B cell (primary cell): Measurements from ENCODE around the gene DEDD2. TPM values are rescaled to one million over a fixed set of nuclear protein-coding genes. Genes with fewer than 3 reads are reported as not detected.
A peak's percentile ranks its signal among the peaks of the same experiment; 100 is the strongest.

Experiments used
- ATAC-seq: fragments of 200-7000 bp; cut with Tn5 transposase; one replicate; pipeline ENCODE4 v1.10.0; 2021; ENCODE audit warnings: low read depth, mild to moderate bottlenecking, moderate number of reproducible peaks, moderate library complexity
- CTCF ChIA-PET: fragments of 350-600 bp; sonication (Branson Sonifier 250); formaldehyde crosslinking; loops from one replicate; lab custom pipeline; 2021; ENCODE audit warnings: antibody characterized with exemption, inconsistent platforms; lab: Charles Lee
- POLR2A ChIA-PET: fragments of 350-600 bp; sonication (Branson Sonifier 250); formaldehyde crosslinking; loops from one replicate; lab custom pipeline; 2021; ENCODE audit warnings: antibody characterized with exemption; lab: Charles Lee
- DNase-seq: peaks from one replicate; pipeline ENCODE4 v3.0.0; 2013
- H2AFZ ChIP-seq: 2 replicates; pipeline ENCODE4 v1.6.1; 2012; ENCODE audit warnings: mild to moderate bottlenecking, low read depth, low read length; ENCODE audit not compliant: insufficient read depth, poor library complexity, severe bottlenecking
- H3K27ac ChIP-seq, 2 donors: 1 replicate in 1 of 2; 2 replicates in 1 of 2; pipeline ENCODE4 v1.5.1; 2012 to 2013; ENCODE audit warnings: low read length in 2 of 2, mild to moderate bottlenecking in 2 of 2, moderate library complexity in 1 of 2
- H3K27me3 ChIP-seq, 4 experiments: fragments of 200-600 bp in 1 of 4; sonication (generic) in 1 of 4; replicated peaks in 1 of 4; 1 replicate in 2 of 4; 2 replicates in 2 of 4; pipeline versions ENCODE4 v1.6.1 to v1.7.0; 2013 to 2016; ENCODE audit warnings: low read length in 3 of 4, mild to moderate bottlenecking in 2 of 4, mixed read lengths in 1 of 4, moderate library complexity in 1 of 4; ENCODE audit not compliant: insufficient read depth in 4 of 4, control insufficient read depth in 3 of 4; ENCODE audit errors: control extremely low read depth in 1 of 4
- H3K36me3 ChIP-seq, 2 experiments: replicated peaks in 1 of 2; 1 replicate in 1 of 2; 2 replicates in 1 of 2; pipeline versions ENCODE4 v1.6.1 to v1.7.1; 2013; ENCODE audit warnings: low read length in 1 of 2; ENCODE audit not compliant: insufficient read depth in 2 of 2, control insufficient read depth in 1 of 2; ENCODE audit errors: control extremely low read depth in 1 of 2, extremely low read depth in 1 of 2
- H3K4me1 ChIP-seq, 2 donors: fragments of 200-600 bp in 1 of 2; sonication (generic) in 1 of 2; 1 replicate in 1 of 2; 2 replicates in 1 of 2; pipeline versions ENCODE4 v1.5.1 to v1.6.1; 2013 to 2017; ENCODE audit warnings: low read length in 2 of 2; ENCODE audit not compliant: control insufficient read depth in 2 of 2, insufficient read depth in 2 of 2
- H3K4me2 ChIP-seq: replicated peaks from 2 replicates; pipeline ENCODE3; 2012; ENCODE audit warnings: mild to moderate bottlenecking, low read depth, low read length; ENCODE audit not compliant: poor library complexity, severe bottlenecking
- H3K4me3 ChIP-seq, 5 experiments: fragments of 200-600 bp in 1 of 5; sonication (generic) in 1 of 5; 1 replicate in 3 of 5; 2 replicates in 2 of 5; pipeline versions ENCODE4 v1.5.1 to v1.7.0; 2011 to 2016; ENCODE audit warnings: low read length in 4 of 5, mild to moderate bottlenecking in 4 of 5, low read depth in 2 of 5, control low read depth in 1 of 5, moderate library complexity in 1 of 5; ENCODE audit not compliant: insufficient read depth in 1 of 5; ENCODE audit errors: control extremely low read depth in 1 of 5, extremely low read depth in 1 of 5
- H3K79me2 ChIP-seq: fragments of 200-600 bp; sonication (generic); one replicate; pipeline ENCODE4 v1.6.0; 2016; ENCODE audit warnings: low read length; ENCODE audit not compliant: control insufficient read depth, insufficient read depth
- H3K9ac ChIP-seq: fragments of 200-600 bp; sonication (generic); 2 replicates; pipeline ENCODE4 v1.6.1; 2017; ENCODE audit warnings: mild to moderate bottlenecking, low read length, moderate library complexity
- H3K9me3 ChIP-seq, 3 donors: one replicate each; pipeline versions ENCODE4 v1.6.1 to v1.7.1; 2013; ENCODE audit warnings: low read length in 2 of 3; ENCODE audit not compliant: control insufficient read depth in 2 of 3, insufficient read depth in 1 of 3; ENCODE audit errors: control extremely low read depth in 1 of 3
- H4K20me1 ChIP-seq: 2 replicates; pipeline ENCODE4 v1.6.0; 2012; ENCODE audit warnings: mild to moderate bottlenecking, low read length; ENCODE audit not compliant: insufficient read depth, control insufficient read depth, poor library complexity, severe bottlenecking
- H3K27ac Mint-ChIP-seq: one replicate; pipeline ENCODE4 v1.8.0; 2021; ENCODE audit warnings: mixed read lengths
- H3K27me3 Mint-ChIP-seq: one replicate; pipeline ENCODE4 v1.8.0; 2021; ENCODE audit warnings: mixed read lengths
- H3K4me1 Mint-ChIP-seq: one replicate; pipeline ENCODE4 v1.8.0; 2021; ENCODE audit warnings: mixed read lengths
- H3K4me3 Mint-ChIP-seq: one replicate; pipeline ENCODE4 v1.8.0; 2021; ENCODE audit warnings: mixed read lengths
- H3K9me3 Mint-ChIP-seq: one replicate; pipeline ENCODE4 v1.8.0; 2022; ENCODE audit warnings: mixed read lengths; ENCODE audit not compliant: insufficient read depth
- EZH2 ChIP-seq: IDR thresholded peaks from 2 replicates; pipeline ENCODE4 v1.6.1; 2012; ENCODE audit warnings: borderline replicate concordance, low read depth, mild to moderate bottlenecking, moderate library complexity, low read length; ENCODE audit not compliant: insufficient read depth, poor library complexity, severe bottlenecking
- WGBS: methylation state at CpG from one replicate; pipeline ENCODE4 v1.1.5; 2013; ENCODE audit warnings: missing lambda C conversion rate; ENCODE audit not compliant: insufficient coverage; 5-methylcytosine and 5-hydroxymethylcytosine counted together
- intact Hi-C: fragments of 100-400 bp; cut with micrococcal nuclease; formaldehyde crosslinking; loops from one replicate; pipeline ENCODE4 v1.10.0; 2022
- polyA plus RNA-seq: library from polyadenylated mRNA; depleted of rRNA; stranded (reverse); fragments of >200 nt; gene quantifications from 2 replicates; pipeline ENCODE4 v1.2.3, GENCODE V29; 2012
- total RNA-seq, 2 donors: library from RNA; stranded (reverse); fragments of 120-200 nt in 1 of 2; gene quantifications; 1 replicate in 1 of 2; 2 replicates in 1 of 2; pipeline versions ENCODE4 v1.2.3 to v1.2.4, GENCODE V29; 2013 to 2022
- TF ChIP-seq, protein P1 (sequence below): fragments of 200-600 bp; IDR thresholded peaks from one replicate; pipeline ENCODE4 v1.8.0; 2022; ENCODE audit warnings: antibody characterized with exemption, mild to moderate bottlenecking

Gene DEDD2
- total and polyA plus RNA-seq, 2 donors (not counting 1 experiment from before 2014, with no cell fraction given): 52.8 to 90.6 TPM

DNA sequence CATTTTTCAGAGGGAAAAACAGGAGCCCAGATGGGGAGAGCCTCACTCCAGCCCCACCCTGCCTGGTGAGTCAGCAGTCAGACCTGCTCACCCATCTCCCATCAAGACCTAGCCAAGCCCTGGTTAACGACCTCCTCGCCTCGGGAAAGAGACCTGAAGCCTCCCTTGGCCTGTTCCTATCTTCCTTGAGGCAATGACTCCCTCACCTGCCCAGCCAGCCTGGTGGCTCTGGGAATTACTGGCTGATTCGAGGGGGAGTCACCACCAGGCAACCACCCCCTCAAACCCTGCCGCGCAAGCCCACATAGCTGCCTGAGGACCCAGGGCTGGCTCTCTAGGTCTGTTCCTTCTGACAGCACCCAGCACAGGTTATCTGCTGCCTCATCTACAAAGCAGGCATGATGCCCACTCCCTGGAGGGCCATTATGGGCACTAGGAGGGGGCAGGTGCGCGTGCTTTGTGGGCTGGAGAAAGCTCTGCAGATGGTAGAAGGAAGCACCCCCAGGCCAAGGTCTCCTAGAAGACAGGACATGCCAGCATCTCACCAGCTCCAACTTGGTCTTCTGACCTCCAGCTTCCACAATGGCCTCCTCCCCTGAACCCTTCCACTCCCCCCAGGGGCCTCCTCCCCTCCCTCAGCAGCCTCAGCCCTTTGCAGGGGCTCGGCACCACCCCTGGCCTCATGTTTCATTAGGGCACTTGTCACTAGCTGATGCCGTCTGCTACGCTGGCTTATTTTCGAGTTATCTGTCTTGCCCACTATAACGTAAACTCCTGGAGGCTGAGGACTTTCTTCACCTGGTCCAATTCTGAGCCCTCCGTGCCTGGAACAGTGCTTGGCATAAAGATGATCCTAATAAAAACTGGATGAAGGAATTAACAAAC, 10.4 kb downstream of the DEDD2 start:
- Histone ChIP-seq H2AFZ (no peak overlapping the region), H3K4me3 (no peak overlapping the region), H3K27me3 (no peaks in the 10 kb centered on the region), H3K4me2 (no peak overlapping the region), H3K36me3 (peaks cover 0 to 85% of the 10 kb centered on the region in 2 experiments), H3K27ac (no peak overlapping the region), H3K9ac (no peak overlapping the region), H3K4me1 (peaks cover 22% of the 10 kb centered on the region in 2 donors), H3K9me3 (peaks cover 0 to 4% (median 0%) of the 10 kb centered on the region in 3 donors), H3K79me2 (peaks cover 93% of the 10 kb centered on the region), H4K20me1 (peaks cover 88% of the 10 kb centered on the region)
- ATAC-seq: no peak
- peak overlapping the region; percentile 46 for H3K27ac Mint-ChIP-seq
- no peaks in the 10 kb centered on the region for H3K9me3 Mint-ChIP-seq
- no peak for TF ChIP-seq EZH2
- TF ChIP-seq, protein P1, sequence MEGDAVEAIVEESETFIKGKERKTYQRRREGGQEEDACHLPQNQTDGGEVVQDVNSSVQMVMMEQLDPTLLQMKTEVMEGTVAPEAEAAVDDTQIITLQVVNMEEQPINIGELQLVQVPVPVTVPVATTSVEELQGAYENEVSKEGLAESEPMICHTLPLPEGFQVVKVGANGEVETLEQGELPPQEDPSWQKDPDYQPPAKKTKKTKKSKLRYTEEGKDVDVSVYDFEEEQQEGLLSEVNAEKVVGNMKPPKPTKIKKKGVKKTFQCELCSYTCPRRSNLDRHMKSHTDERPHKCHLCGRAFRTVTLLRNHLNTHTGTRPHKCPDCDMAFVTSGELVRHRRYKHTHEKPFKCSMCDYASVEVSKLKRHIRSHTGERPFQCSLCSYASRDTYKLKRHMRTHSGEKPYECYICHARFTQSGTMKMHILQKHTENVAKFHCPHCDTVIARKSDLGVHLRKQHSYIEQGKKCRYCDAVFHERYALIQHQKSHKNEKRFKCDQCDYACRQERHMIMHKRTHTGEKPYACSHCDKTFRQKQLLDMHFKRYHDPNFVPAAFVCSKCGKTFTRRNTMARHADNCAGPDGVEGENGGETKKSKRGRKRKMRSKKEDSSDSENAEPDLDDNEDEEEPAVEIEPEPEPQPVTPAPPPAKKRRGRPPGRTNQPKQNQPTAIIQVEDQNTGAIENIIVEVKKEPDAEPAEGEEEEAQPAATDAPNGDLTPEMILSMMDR: no peak
- ChIA-PET POLR2A (no interaction called here), CTCF (interaction anchor here (0.7 kb wide), 1 partner anchor 9 kb away, joined by 3 read pairs; no protein-coding TSS in a partner anchor)
- no peak for DNase-seq
- H3K27me3 Mint-ChIP-seq: no peaks in the 10 kb centered on the region
- intact Hi-C loops: no loop called here
- peaks cover 46% of the 10 kb centered on the region for H3K4me1 Mint-ChIP-seq
- no peak overlapping the region for H3K4me3 Mint-ChIP-seq
- whole genome bisulfite sequencing: 96% methylated on average over 10 of the region's 14 CpGs

DNA sequence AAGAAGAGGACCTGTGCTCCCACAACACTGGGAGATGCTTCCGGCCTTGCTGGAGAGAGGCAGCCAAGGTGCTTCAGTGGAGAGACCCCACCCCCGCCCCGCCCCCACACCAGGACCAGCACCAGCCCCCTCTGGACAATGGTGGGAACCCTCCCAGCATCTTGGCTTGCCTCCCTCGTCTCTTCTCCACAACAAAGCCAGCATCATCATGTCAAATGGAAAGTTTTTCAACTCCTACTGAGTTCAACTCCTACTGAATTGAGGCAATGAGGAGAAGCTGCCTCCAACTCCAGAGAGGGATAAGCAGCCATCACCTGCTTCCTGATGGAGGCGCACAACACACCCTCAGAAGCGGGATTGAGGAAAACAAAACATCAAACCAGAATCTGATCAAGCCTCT, 12.8 kb downstream of the DEDD2 start:
- ChIA-PET CTCF (no interaction called here), POLR2A (no interaction called here)
- WGBS: 90% methylated on average over 3 of the region's 6 CpGs
- ATAC-seq (no peak), DNase-seq (no peak)
- Histone ChIP-seq H4K20me1 (peaks cover 70% of the 10 kb centered on the region), H3K4me2 (no peak overlapping the region), H3K4me3 (no peak overlapping the region), H3K27me3 (no peaks in the 10 kb centered on the region), H3K9ac (no peak overlapping the region), H3K79me2 (peaks cover 70% of the 10 kb centered on the region), H3K9me3 (peaks cover 0 to 4% (median 0%) of the 10 kb centered on the region in 3 donors), H3K4me1 (peaks cover 45 to 47% of the 10 kb centered on the region in 2 donors), H3K36me3 (peaks cover 0 to 75% of the 10 kb centered on the region in 2 experiments), H2AFZ (no peak overlapping the region), H3K27ac (no peak overlapping the region)
- TF ChIP-seq EZH2: no peak
- TF ChIP-seq, protein P1: no peak
- no peak overlapping the region for H3K4me3 Mint-ChIP-seq
- no peaks in the 10 kb centered on the region for H3K9me3 Mint-ChIP-seq
- no peaks in the 10 kb centered on the region for H3K27me3 Mint-ChIP-seq
- peak overlapping the region; percentile 32 for H3K27ac Mint-ChIP-seq
- intact Hi-C loops: loop anchor here (5.0 kb wide), 1 partner anchor 78 kb away; no protein-coding TSS in a partner anchor
- peaks cover 67% of the 10 kb centered on the region for H3K4me1 Mint-ChIP-seq
